Kasumi-1 (cell line): ENCODE data around the gene BAZ2B.
"Not testable (repeated sequence)": the region's sequence is repeated elsewhere in the genome, so short reads cannot be mapped to it uniquely, and the experiment has no call there.

Source experiments
- DNase-seq, 2 experiments: peaks; one replicate each; lab custom pipeline; 2025; lab: John Stamatoyannopoulos, UW

The BAZ2B gene

GRCh38 chr2:159411460-159411859, 204.9 kb downstream of the BAZ2B start:
- no peak for DNase-seq

GRCh38 chr2:159410276-159410675, 206.1 kb downstream of the BAZ2B start:
- DNase-seq = no peak

- no peak for DNase-seq
These were observed 207.1 kb downstream of the BAZ2B start for GRCh38 chr2:159409116-159409800.

GRCh38 chr2:159402790-159403189, 213.6 kb downstream of the BAZ2B start:
- DNase-seq = no peak

GRCh38 chr2:159402160-159402559, 214.2 kb downstream of the BAZ2B start:
- not testable (repeated sequence) for DNase-seq

GRCh38 chr2:159399716-159400415, 216.5 kb downstream of the BAZ2B start:
- DNase-seq = no peak

GRCh38 chr2:159396799-159397198, 219.5 kb downstream of the BAZ2B start:
- DNase-seq = no peak

- no peak for DNase-seq
These were observed 233.8 kb downstream of the BAZ2B start for GRCh38 chr2:159382447-159383028.

- DNase-seq = peak; percentile 66 to 70
These were observed 234.8 kb downstream of the BAZ2B start for GRCh38 chr2:159381574-159381973.

GRCh38 chr2:159380685-159381239, 235.6 kb downstream of the BAZ2B start:
- DNase-seq = no peak

- no peak for DNase-seq
These were observed 237.2 kb downstream of the BAZ2B start for GRCh38 chr2:159379181-159379580.

- DNase-seq = no peak
These were observed 241.1 kb downstream of the BAZ2B start for GRCh38 chr2:159375241-159375640.

GRCh38 chr2:159371506-159371905, 244.8 kb downstream of the BAZ2B start:
- no peak for DNase-seq

- DNase-seq = no peak
These were observed 249.8 kb downstream of the BAZ2B start for GRCh38 chr2:159366538-159366937.

GRCh38 chr2:159362816-159363251, 253.5 kb downstream of the BAZ2B start:
- peak; percentile 74 to 82 for DNase-seq

GRCh38 chr2:159362094-159362493, 254.3 kb downstream of the BAZ2B start:
- DNase-seq = no peak

GRCh38 chr2:159361603-159362002, 254.7 kb downstream of the BAZ2B start:
- DNase-seq = not testable (repeated sequence)

- no peak for DNase-seq
These were observed 260.2 kb downstream of the BAZ2B start for GRCh38 chr2:159356053-159356554.

- no peak for DNase-seq
These were observed 264.4 kb downstream of the BAZ2B start for GRCh38 chr2:159351977-159352376.

- DNase-seq = no peak
These were observed 266.6 kb downstream of the BAZ2B start for GRCh38 chr2:159349674-159350299.

GRCh38 chr2:159326569-159327255, 289.6 kb downstream of the BAZ2B start:
- no peak for DNase-seq

- no peak for DNase-seq
These were observed 293.9 kb downstream of the BAZ2B start for GRCh38 chr2:159322419-159322818.
